ENCODE data around the gene ABCF1. TPM values are rescaled to one million over a fixed set of nuclear protein-coding genes. Genes with fewer than 3 reads are reported as not detected.

Gene ABCF1
- total RNA-seq, 1 experiment from 2014 or later: 53.3 TPM

DNA sequence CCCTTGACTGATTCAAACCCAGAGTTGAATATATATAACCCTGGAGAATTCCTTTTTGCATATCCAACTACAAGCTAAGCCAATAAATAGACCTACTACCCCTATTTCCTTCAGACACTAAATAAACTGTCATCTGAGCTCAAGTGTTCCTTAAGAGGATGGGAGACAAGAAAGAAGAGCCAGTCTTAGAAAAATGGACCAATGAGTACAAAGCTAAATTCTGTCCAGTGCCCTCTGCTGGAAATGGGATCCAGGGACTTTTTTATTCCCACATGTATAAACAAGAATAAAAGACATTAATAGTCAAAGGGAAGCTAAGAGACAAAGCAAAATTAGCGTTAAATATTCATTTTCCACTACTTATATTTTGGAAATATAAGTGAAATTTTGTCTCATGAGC lies 41.0 kb downstream of the ABCF1 start:
- Histone ChIP-seq H3K27ac (ENCODE audit: low read depth, low read length) (no peak overlapping the region; the same call in 1 of the 2 replicates), H3K79me2 (ENCODE audit: insufficient read depth, low read length) (peaks cover 79% of the 10 kb centered on the region), H3K4me2 (ENCODE audit: low read length) (no peak overlapping the region), H4K20me1 (ENCODE audit: insufficient read depth) (no peaks in the 10 kb centered on the region; the same call in 1 of the 2 replicates), H2AFZ (ENCODE audit: low read depth, low read length, poor library complexity, severe bottlenecking) (no peak overlapping the region), H3K9me3 (ENCODE audit: control insufficient read depth in 1 of 2, insufficient read depth in 1 of 2, low read depth in 1 of 2, low read length in 2 of 2) (no peaks in the 10 kb centered on the region), H3K36me3 (ENCODE audit: control insufficient read depth in 1 of 2, insufficient read depth in 2 of 2, low read length in 2 of 2) (peaks cover 28 to 48% of the 10 kb centered on the region in 2 experiments), H3K27me3 (ENCODE audit: insufficient read depth, low read length) (no peaks in the 10 kb centered on the region), H3K9ac (ENCODE audit: low read length) (no peak overlapping the region), H3K4me1 (ENCODE audit: control insufficient read depth in 1 of 2, insufficient read depth in 2 of 2, low read length in 2 of 2) (peaks cover 9 to 27% of the 10 kb centered on the region in 2 experiments), H3K4me3 (replicated peaks in 1 of 2; ENCODE audit: low read depth in 1 of 2, low read length in 2 of 2) (no peak overlapping the region), H3K9me2 (ENCODE audit: insufficient read depth) (no peaks in the 10 kb centered on the region)
- intact Hi-C loops (cut with micrococcal nuclease): loop anchor here (5.0 to 10.0 kb wide), 2 partner anchors 130 to 203 kb away; no protein-coding TSS in a partner anchor
- TF ChIP-seq RAD21 (IDR thresholded peaks at IDR 0.05; ENCODE audit: low read depth) (no peak), CBX3 (IDR thresholded peaks at IDR 0.05; ENCODE audit: low read depth) (no peak)
- TF ChIP-seq, protein P1, sequence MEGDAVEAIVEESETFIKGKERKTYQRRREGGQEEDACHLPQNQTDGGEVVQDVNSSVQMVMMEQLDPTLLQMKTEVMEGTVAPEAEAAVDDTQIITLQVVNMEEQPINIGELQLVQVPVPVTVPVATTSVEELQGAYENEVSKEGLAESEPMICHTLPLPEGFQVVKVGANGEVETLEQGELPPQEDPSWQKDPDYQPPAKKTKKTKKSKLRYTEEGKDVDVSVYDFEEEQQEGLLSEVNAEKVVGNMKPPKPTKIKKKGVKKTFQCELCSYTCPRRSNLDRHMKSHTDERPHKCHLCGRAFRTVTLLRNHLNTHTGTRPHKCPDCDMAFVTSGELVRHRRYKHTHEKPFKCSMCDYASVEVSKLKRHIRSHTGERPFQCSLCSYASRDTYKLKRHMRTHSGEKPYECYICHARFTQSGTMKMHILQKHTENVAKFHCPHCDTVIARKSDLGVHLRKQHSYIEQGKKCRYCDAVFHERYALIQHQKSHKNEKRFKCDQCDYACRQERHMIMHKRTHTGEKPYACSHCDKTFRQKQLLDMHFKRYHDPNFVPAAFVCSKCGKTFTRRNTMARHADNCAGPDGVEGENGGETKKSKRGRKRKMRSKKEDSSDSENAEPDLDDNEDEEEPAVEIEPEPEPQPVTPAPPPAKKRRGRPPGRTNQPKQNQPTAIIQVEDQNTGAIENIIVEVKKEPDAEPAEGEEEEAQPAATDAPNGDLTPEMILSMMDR (IDR thresholded peaks at IDR 0.05 in 2 of 3, conservative IDR thresholded peaks at IDR 0.05 in 1 of 3; ENCODE audit: borderline replicate concordance in 1 of 3, insufficient read depth in 1 of 3, low read depth in 2 of 3, low read length in 2 of 3): peak in 2 of 3 experiments; percentile 42 to 55; a peak in 4 of 6 replicates
- ChIA-PET POLR2A (interaction anchor here (0.5 to 1.9 kb wide), 12 partner anchors 9 to 119 kb away, joined by 3 to 28 read pairs (median 3); partner anchors contain the start of genes DHX16 and MDC1), CTCF (interaction anchor here (0.5 to 3.6 kb wide), 6 partner anchors 15 to 130 kb away, joined by 3 to 26 read pairs (median 6); no protein-coding TSS in a partner anchor), RAD21 (ENCODE audit: low non-redundant PET in 1 of 2, low total read pairs in 2 of 2, uncharacterized antibody in 2 of 2, unreplicated experiment in 2 of 2) (no interaction called here)
- no TSS peak for BruUV-seq (replicated peaks)
- no peak for DNase-seq (ENCODE audit: low read depth, low spot score)
- no peak for ATAC-seq

DNA sequence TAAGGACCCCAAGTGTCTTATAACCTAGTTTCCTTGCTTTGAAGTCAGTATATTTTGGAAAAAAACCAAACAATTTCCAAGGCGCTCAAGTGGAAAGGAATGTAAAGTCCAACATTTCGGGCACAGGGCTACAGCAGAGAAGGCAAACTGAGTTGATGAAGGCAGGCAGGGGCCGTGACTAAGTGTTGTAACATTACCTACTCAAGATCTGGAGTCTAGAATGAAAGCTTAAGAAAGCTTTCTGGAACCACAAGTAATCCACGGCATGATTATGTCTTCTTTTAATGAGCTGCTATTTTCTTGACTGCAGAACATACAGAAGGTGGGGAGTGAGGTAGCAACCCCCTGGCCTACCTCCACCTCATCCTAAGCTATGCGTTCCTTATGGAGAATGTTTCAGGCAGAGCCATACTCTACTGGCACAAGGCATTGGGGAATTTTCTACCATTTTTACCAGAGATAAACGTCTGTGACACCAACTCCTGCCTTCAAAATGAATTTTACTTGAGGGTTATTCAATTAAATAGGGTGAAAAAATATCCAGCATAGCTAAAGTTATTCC lies 41.5 kb downstream of the ABCF1 start:
- CTCF ChIA-PET: interaction anchor here (0.5 to 3.6 kb wide), 7 partner anchors 15 to 131 kb away, joined by 3 to 26 read pairs (median 5); partner anchors contain the start of gene DHX16
- DNase-seq (ENCODE audit: low read depth, low spot score): no peak
- intact Hi-C loops (cut with micrococcal nuclease): loop anchor here (5.0 to 10.0 kb wide), 2 partner anchors 130 to 202 kb away; no protein-coding TSS in a partner anchor
- peaks cover 9 to 29% of the 10 kb centered on the region in 2 experiments for H3K4me1 ChIP-seq (ENCODE audit: control insufficient read depth in 1 of 2, insufficient read depth in 2 of 2, low read length in 2 of 2)
- no TSS peak for BruUV-seq (replicated peaks)
- no peaks in the 10 kb centered on the region; the same call in 1 of the 2 replicates for H4K20me1 ChIP-seq (ENCODE audit: insufficient read depth)
- H3K9ac ChIP-seq (ENCODE audit: low read length): no peak overlapping the region
- POLR2A ChIA-PET: interaction anchor here (0.5 to 3.5 kb wide), 16 partner anchors 9 to 132 kb away, joined by 3 to 28 read pairs (median 3); partner anchors contain the start of genes DHX16, GNL1, IER3 and MDC1
- no peak overlapping the region for H3K4me3 ChIP-seq (replicated peaks in 1 of 2; ENCODE audit: low read depth in 1 of 2, low read length in 2 of 2)
- RAD21 ChIA-PET (ENCODE audit: low non-redundant PET in 1 of 2, low total read pairs in 2 of 2, uncharacterized antibody in 2 of 2, unreplicated experiment in 2 of 2): no interaction called here
- H3K27me3 ChIP-seq (ENCODE audit: insufficient read depth, low read length): no peaks in the 10 kb centered on the region
- peaks cover 75% of the 10 kb centered on the region for H3K79me2 ChIP-seq (ENCODE audit: insufficient read depth, low read length)
- H2AFZ ChIP-seq (ENCODE audit: low read depth, low read length, poor library complexity, severe bottlenecking): no peak overlapping the region
- no peak overlapping the region; the same call in 1 of the 2 replicates for H3K27ac ChIP-seq (ENCODE audit: low read depth, low read length)
- TF ChIP-seq POLR2AphosphoS5 (IDR thresholded peaks at IDR 0.05; ENCODE audit: low read depth, low read length) (peak; percentile 66), YY1 (IDR thresholded peaks at IDR 0.05; ENCODE audit: extremely low read depth, insufficient replicate concordance, low read depth, low read length) (no peak), EZH2 (IDR thresholded peaks at IDR 0.05) (no peak)
- H3K9me3 ChIP-seq (ENCODE audit: control insufficient read depth in 1 of 2, insufficient read depth in 1 of 2, low read depth in 1 of 2, low read length in 2 of 2): no peaks in the 10 kb centered on the region
- no peak for ATAC-seq
- H3K4me2 ChIP-seq (ENCODE audit: low read length): no peak overlapping the region
- H3K9me2 ChIP-seq (ENCODE audit: insufficient read depth): no peaks in the 10 kb centered on the region
- peaks cover 22 to 42% of the 10 kb centered on the region in 2 experiments for H3K36me3 ChIP-seq (ENCODE audit: control insufficient read depth in 1 of 2, insufficient read depth in 2 of 2, low read length in 2 of 2)

All from HCT116 (cell line).